ENCODE results near the gene SLC12A9. TPM values are rescaled to one million over a fixed set of nuclear protein-coding genes. Genes with fewer than 3 reads are reported as not detected.

SLC12A9 gene
- total and polyA plus RNA-seq, 2 of the 8 experiments (the other 6 are each of a cell fraction or from before 2014, with no cell fraction given) = 31.4 to 40.1 TPM

GRCh38 chr7:100811480-100811879, 41.0 kb upstream of the SLC12A9 start:
- Histone ChIP-seq H2BK20ac (ENCODE audit: low read length) (no peak overlapping the region), H2BK5ac (ENCODE audit: low read depth, low read length) (no peak overlapping the region), H2AK5ac (ENCODE audit: low read depth, low read length) (no peak overlapping the region), H4K91ac (replicated peaks; ENCODE audit: insufficient read length, low read length) (no peak overlapping the region), H3K79me1 (ENCODE audit: low read depth, low read length) (peaks cover under 1% of the 10 kb centered on the region), H3K18ac (ENCODE audit: extremely low read depth, low read length) (no peak overlapping the region), H3K4ac (replicated peaks; ENCODE audit: insufficient read length, low read depth, low read length) (no peak overlapping the region), H4K20me1 (replicated peaks in 1 of 2; ENCODE audit: control insufficient read depth in 1 of 2, insufficient read depth in 2 of 2, low read length in 2 of 2) (peaks cover 8 to 12% of the 10 kb centered on the region in 2 experiments), H2BK12ac (ENCODE audit: low read depth, low read length) (no peak overlapping the region), H3K14ac (ENCODE audit: insufficient read length) (no peak overlapping the region), H3K56ac (replicated peaks; ENCODE audit: insufficient read length, low read depth, low read length) (no peak overlapping the region), H3K36me3 (ENCODE audit: control insufficient read depth in 2 of 4, insufficient read depth in 4 of 4, low read length in 3 of 4) (peaks cover 35 to 96% (median 73%) of the 10 kb centered on the region in 4 experiments), H3K27me3 (replicated peaks in 1 of 4; ENCODE audit: control insufficient read depth in 3 of 4, extremely low read depth in 1 of 4, insufficient read depth in 3 of 4, low read length in 3 of 4) (no peaks in the 10 kb centered on the region), H2BK15ac (ENCODE audit: low read length) (no peak overlapping the region), H2BK120ac (replicated peaks; ENCODE audit: low read depth, low read length) (no peak overlapping the region), H3K23ac (ENCODE audit: insufficient read length) (no peak overlapping the region), H4K5ac (ENCODE audit: insufficient read length, low read depth, low read length) (no peak overlapping the region), H3K27ac (ENCODE audit: low read depth, low read length) (no peak overlapping the region), H2AFZ (ENCODE audit: low read length) (no peak overlapping the region), H3K9me3 (ENCODE audit: insufficient read depth in 2 of 2, low read depth in 1 of 2, low read length in 1 of 2) (no peaks in the 10 kb centered on the region), H3K79me2 (ENCODE audit: control insufficient read depth in 1 of 2, insufficient read depth in 2 of 2, low read length in 2 of 2) (no peaks in the 10 kb centered on the region), H3K4me2 (ENCODE audit: insufficient read depth in 1 of 2, low read depth in 2 of 2, low read length in 2 of 2) (no peak overlapping the region), H4K8ac (ENCODE audit: extremely low read depth, insufficient read depth, low read length) (no peak overlapping the region), H3K4me3 (ENCODE audit: extremely low read depth in 1 of 4, insufficient read depth in 2 of 4, low read depth in 3 of 4, low read length in 4 of 4) (no peak overlapping the region), H3K4me1 (replicated peaks in 1 of 4; ENCODE audit: control insufficient read depth in 3 of 4, insufficient read depth in 4 of 4, low read length in 3 of 4) (no peaks in the 10 kb centered on the region), H3K9ac (replicated peaks in 1 of 4; ENCODE audit: extremely low read depth in 1 of 4, low read depth in 3 of 4, low read length in 3 of 4) (no peak overlapping the region), H3K23me2 (ENCODE audit: low read depth, low read length) (no peaks in the 10 kb centered on the region)
- CTCF ChIA-PET (ENCODE audit: partially characterized antibody) = interaction anchor here (0.8 to 8.7 kb wide), 5 partner anchors 8 to 26 kb away, joined by 3 to 117 read pairs (median 4); no protein-coding TSS in a partner anchor
- FAIRE-seq (no peak), DNase-seq (ENCODE audit: low read depth in 1 of 2, low spot score in 2 of 2) (no peak)
- no peak for TF ChIP-seq SP2 (IDR thresholded peaks at IDR 0.05; ENCODE audit: low read length)
- POLR2A ChIA-PET (ENCODE audit: partially characterized antibody) = interaction anchor here (0.6 to 10.3 kb wide), 7 partner anchors 9 to 436 kb away, joined by 3 to 124 read pairs (median 6); partner anchors contain the start of genes EPHB4 and SLC12A9
- WGBS, 2 experiments (ENCODE audit: extremely low coverage in 1 of 2, insufficient coverage in 1 of 2, insufficient read length in 1 of 2, insufficient replicate concordance in 2 of 2, low coverage in 1 of 2, low lambda C conversion rate in 2 of 2, missing lambda C conversion rate in 1 of 2) = 90% methylated on average over 6 of the region's 6 CpGs; no CpG with 5 or more reads in 1 of the 2 experiments
